ENCODE data around the gene ASIC1.
A peak's percentile ranks its signal among the peaks of the same experiment; 100 is the strongest.
"Not testable (repeated sequence)": the region's sequence is repeated elsewhere in the genome, so short reads cannot be mapped to it uniquely, and the experiment has no call there.

Gene ASIC1

DNA sequence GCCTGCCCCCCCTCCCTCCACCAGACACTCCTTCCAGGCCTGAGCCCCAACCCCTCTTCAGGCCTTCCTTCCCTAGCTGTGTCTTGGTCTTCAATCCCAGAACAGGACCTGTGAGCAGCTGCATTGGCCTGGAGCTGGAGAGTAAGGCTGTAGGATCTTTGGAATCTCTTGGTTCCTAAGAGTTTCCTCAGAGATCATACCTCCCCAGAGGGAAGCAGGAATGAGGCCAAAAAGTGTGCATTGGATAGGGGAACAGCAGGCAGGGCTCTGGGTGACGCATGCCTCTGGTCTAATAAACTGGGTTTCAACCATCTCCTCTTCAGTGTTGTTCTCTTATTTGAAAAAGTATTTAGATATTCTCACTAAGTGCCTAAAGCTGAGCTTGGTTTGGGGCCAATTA lies 25.9 kb downstream of the ASIC1 start:
- Histone ChIP-seq H3F3A (ENCODE audit: insufficient read depth, low read length) (no peaks in the 10 kb centered on the region), H3K9ac (ENCODE audit: low read length) (no peak overlapping the region), H3K4me1 (ENCODE audit: insufficient read depth, low read length, severe bottlenecking) (peaks cover 10% of the 10 kb centered on the region), H3K36me3 (ENCODE audit: insufficient read depth, low read length) (peaks cover 18% of the 10 kb centered on the region; the same call in 1 of the 2 replicates), H3K27ac (ENCODE audit: low read depth, low read length, poor library complexity, severe bottlenecking) (no peak overlapping the region), H2AFZ (ENCODE audit: low read length) (no peak overlapping the region), H3K9me2 (ENCODE audit: low read depth, low read length) (no peaks in the 10 kb centered on the region), H3K27me3 (ENCODE audit: insufficient read depth, low read length) (no peaks in the 10 kb centered on the region), H3K79me2 (ENCODE audit: insufficient read depth, low read length) (no peaks in the 10 kb centered on the region), H3K4me2 (ENCODE audit: low read length) (no peak overlapping the region), H3K4me3 (ENCODE audit: low read depth, low read length, poor library complexity, severe bottlenecking) (no peak overlapping the region), H3K9me3 (ENCODE audit: low read length) (no peaks in the 10 kb centered on the region), H4K20me1 (ENCODE audit: insufficient read depth, low read length) (no peaks in the 10 kb centered on the region)
- no peak for TF ChIP-seq EZH2 (IDR thresholded peaks at IDR 0.05; ENCODE audit: borderline replicate concordance, low read length)
- TF ChIP-seq, protein P1, sequence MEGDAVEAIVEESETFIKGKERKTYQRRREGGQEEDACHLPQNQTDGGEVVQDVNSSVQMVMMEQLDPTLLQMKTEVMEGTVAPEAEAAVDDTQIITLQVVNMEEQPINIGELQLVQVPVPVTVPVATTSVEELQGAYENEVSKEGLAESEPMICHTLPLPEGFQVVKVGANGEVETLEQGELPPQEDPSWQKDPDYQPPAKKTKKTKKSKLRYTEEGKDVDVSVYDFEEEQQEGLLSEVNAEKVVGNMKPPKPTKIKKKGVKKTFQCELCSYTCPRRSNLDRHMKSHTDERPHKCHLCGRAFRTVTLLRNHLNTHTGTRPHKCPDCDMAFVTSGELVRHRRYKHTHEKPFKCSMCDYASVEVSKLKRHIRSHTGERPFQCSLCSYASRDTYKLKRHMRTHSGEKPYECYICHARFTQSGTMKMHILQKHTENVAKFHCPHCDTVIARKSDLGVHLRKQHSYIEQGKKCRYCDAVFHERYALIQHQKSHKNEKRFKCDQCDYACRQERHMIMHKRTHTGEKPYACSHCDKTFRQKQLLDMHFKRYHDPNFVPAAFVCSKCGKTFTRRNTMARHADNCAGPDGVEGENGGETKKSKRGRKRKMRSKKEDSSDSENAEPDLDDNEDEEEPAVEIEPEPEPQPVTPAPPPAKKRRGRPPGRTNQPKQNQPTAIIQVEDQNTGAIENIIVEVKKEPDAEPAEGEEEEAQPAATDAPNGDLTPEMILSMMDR (IDR thresholded peaks at IDR 0.05; ENCODE audit: low read length) = no peak

DNA sequence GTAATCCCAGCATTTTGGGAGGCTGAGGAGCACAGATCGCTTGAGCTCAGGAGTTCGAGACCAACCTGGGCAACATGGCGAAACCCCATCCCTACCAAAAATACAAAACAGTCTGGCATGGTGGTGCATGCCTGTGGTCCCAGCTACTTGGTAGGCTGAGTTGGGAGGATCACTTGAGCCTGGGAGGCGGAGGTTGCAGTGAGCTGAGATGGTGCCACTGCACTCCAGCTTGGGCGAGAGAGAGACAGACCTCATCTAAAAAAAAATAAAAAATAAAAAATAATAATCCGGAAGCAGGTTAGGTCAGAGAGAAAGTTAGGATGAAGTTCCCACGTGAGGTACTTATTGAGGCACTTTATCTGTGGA lies 27.0 kb downstream of the ASIC1 start:
- H4K20me1 ChIP-seq (ENCODE audit: insufficient read depth, low read length); H3F3A ChIP-seq (ENCODE audit: insufficient read depth, low read length); H3K9me2 ChIP-seq (ENCODE audit: low read depth, low read length); H3K79me2 ChIP-seq (ENCODE audit: insufficient read depth, low read length); H3K27me3 ChIP-seq (ENCODE audit: insufficient read depth, low read length); H3K9me3 ChIP-seq (ENCODE audit: low read length): not testable (repeated sequence)
- H3K4me2 ChIP-seq (ENCODE audit: low read length) = peak overlapping the region; percentile 93
- peak overlapping the region; percentile 90 for H3K9ac ChIP-seq (ENCODE audit: low read length)
- peaks cover 26% of the 10 kb centered on the region for H3K36me3 ChIP-seq (ENCODE audit: insufficient read depth, low read length)
- H2AFZ ChIP-seq (ENCODE audit: low read length) = peak overlapping the region; percentile 64; the same call in 1 of the 2 replicates
- H3K4me1 ChIP-seq (ENCODE audit: insufficient read depth, low read length, severe bottlenecking) = peaks cover 10% of the 10 kb centered on the region
- peak overlapping the region; percentile 82 for H3K27ac ChIP-seq (ENCODE audit: low read depth, low read length, poor library complexity, severe bottlenecking)
- H3K4me3 ChIP-seq (ENCODE audit: low read depth, low read length, poor library complexity, severe bottlenecking) = peak overlapping the region; percentile 87

GRCh38 chr12:50084775-50085614 lies 27.6 kb downstream of the ASIC1 start, which contains the start of gene SMARCD1:
TSS of gene SMARCD1 (plus strand) at chr12:50085342. CDS start at chr12:50085370, 28 bp downstream.
- H3K4me2 ChIP-seq (ENCODE audit: low read length) = peak within 1 kb of the TSS; percentile 93
- H3K27me3 ChIP-seq (ENCODE audit: insufficient read depth, low read length) = no peaks in the 10 kb centered on the region
- H3K9ac ChIP-seq (ENCODE audit: low read length) = peak within 1 kb of the TSS; percentile 90
- peak within 1 kb of the TSS; percentile 64; the same call in 1 of the 2 replicates for H2AFZ ChIP-seq (ENCODE audit: low read length)
- no peaks in the 10 kb centered on the region for H3K79me2 ChIP-seq (ENCODE audit: insufficient read depth, low read length)
- TF ChIP-seq, protein P1 (IDR thresholded peaks at IDR 0.05; ENCODE audit: low read length) = peak; percentile 87
- TF ChIP-seq EZH2 (IDR thresholded peaks at IDR 0.05; ENCODE audit: borderline replicate concordance, low read length) = no peak
- no peaks in the 10 kb centered on the region for H4K20me1 ChIP-seq (ENCODE audit: insufficient read depth, low read length)
- no peaks in the 10 kb centered on the region for H3K9me3 ChIP-seq (ENCODE audit: low read length)
- no peaks in the 10 kb centered on the region for H3K9me2 ChIP-seq (ENCODE audit: low read depth, low read length)
- H3F3A ChIP-seq (ENCODE audit: insufficient read depth, low read length) = no peaks in the 10 kb centered on the region
- peaks cover 32% of the 10 kb centered on the region for H3K36me3 ChIP-seq (ENCODE audit: insufficient read depth, low read length)
- peak within 1 kb of the TSS; percentile 87 for H3K4me3 ChIP-seq (ENCODE audit: low read depth, low read length, poor library complexity, severe bottlenecking)
- H3K4me1 ChIP-seq (ENCODE audit: insufficient read depth, low read length, severe bottlenecking) = peaks cover 10% of the 10 kb centered on the region
- peak within 1 kb of the TSS; percentile 82 for H3K27ac ChIP-seq (ENCODE audit: low read depth, low read length, poor library complexity, severe bottlenecking)

All from OCI-LY1 (cell line).